Right cardiac atrium (tissue), 5 donors: Measurements from ENCODE around the gene ALOXE3. TPM values are rescaled to one million over a fixed set of nuclear protein-coding genes. Genes with fewer than 3 reads are reported as not detected.
"Not testable (repeated sequence)": the region's sequence is repeated elsewhere in the genome, so short reads cannot be mapped to it uniquely, and the experiment has no call there.

Experiments used
- ATAC-seq, 2 donors: fragments of 200-7000 bp; cut with Tn5 transposase; one replicate each; pipeline versions ENCODE4 v1.8.0 to v1.9.1; 2020; ENCODE audit warnings: moderate library complexity in 2 of 2, mild to moderate bottlenecking in 1 of 2
- DNase-seq, 3 donors: peaks; one replicate each; pipeline ENCODE4 v3.0.0-alpha.2; 2020
- H3K27ac ChIP-seq: one replicate; pipeline ENCODE4 v1.5.1; 2013; ENCODE audit warnings: mild to moderate bottlenecking, low read length, control low read depth, moderate library complexity
- H3K27me3 ChIP-seq: one replicate; pipeline ENCODE4 v1.6.1; 2013; ENCODE audit not compliant: control insufficient read depth, insufficient read depth
- H3K4me1 ChIP-seq: one replicate; pipeline ENCODE4 v1.6.1; 2013; ENCODE audit warnings: low read length; ENCODE audit not compliant: control insufficient read depth, insufficient read depth
- H3K4me3 ChIP-seq: one replicate; pipeline ENCODE4 v1.5.1; 2013; ENCODE audit warnings: low read length, control low read depth
- H3K9me3 ChIP-seq: one replicate; pipeline ENCODE4 v1.6.1; 2013; ENCODE audit warnings: low read length; ENCODE audit not compliant: control insufficient read depth
- WGBS: extraction: QIAGEN DNeasy Blood & Tissue Kit; methylation state at CpG from one replicate; pipeline ENCODE4 v1.1.7; 2013; 5-methylcytosine and 5-hydroxymethylcytosine counted together
- intact Hi-C, 4 donors: fragments of 100-400 bp; cut with DNase I; formaldehyde crosslinking; loops; one replicate each; pipeline versions ENCODE4 v1.11.0 to v1.14.0; 2022 to 2023
- polyA plus RNA-seq: library from polyadenylated mRNA; stranded (reverse); fragments of 200-250 nt; gene quantifications from one replicate; pipeline ENCODE4 v1.2.3, GENCODE V29; 2013
- total RNA-seq, 4 donors: library from RNA; stranded (reverse); fragmentation: NEBNext Ultra II Directional; extraction: Animal tissue kit (Norgen Biotek cat#: 25700); gene quantifications; one replicate each; pipeline ENCODE4 v1.2.1, GENCODE V29; 2021
- donor health status: healthy with polysubstance abuse.
- donor health status: DM: no; HTN: yes; CAD: no.
- donor health status: DM: no; HTN: no; CAD: no.
- donor health status: DM: no; HTN: yes; CAD: no; lungs with severe emphysema.
- donor health status: DM: yes; HTN: yes; CAD: no.

ALOXE3 gene
- total and polyA plus RNA-seq, 5 donors: not detected

- ATAC-seq, H3K4me3 ChIP-seq, H3K27ac ChIP-seq, H3K27me3 ChIP-seq, H3K9me3 ChIP-seq, H3K4me1 ChIP-seq, intact Hi-C loops, DNase-seq: not testable (repeated sequence)
- WGBS: 87% methylated on average over 4 of the region's 4 CpGs
These were observed 11.3 kb downstream of the ALOXE3 start for GRCh38 chr17:8106980-8107379.

DNA sequence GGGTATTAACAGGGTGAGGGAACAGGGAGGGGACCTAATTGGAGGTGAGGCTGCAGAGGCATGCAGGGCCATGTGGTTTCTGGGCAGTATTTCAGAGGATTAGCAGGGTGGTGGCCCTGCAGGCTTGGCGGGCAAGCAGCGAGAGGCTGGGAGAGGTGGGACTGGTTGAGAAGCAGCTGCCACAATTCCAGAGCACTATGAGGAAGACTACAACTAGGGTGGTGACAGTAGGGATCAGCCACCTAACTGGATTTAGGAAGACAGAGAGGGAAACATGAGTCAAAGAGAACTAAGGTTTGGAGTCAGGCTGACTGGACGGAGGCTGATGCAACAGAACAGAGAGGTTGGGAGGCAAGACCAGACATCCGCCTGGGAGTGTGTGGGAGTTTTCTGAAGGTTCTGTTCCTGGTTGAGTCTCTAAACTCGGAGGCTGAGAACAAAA lies 12.3 kb downstream of the ALOXE3 start:
- 61% methylated on average over 5 of the region's 5 CpGs for WGBS
- Histone ChIP-seq H3K27ac (no peak overlapping the region), H3K9me3 (no peaks in the 10 kb centered on the region), H3K4me1 (no peaks in the 10 kb centered on the region), H3K4me3 (no peak overlapping the region), H3K27me3 (no peaks in the 10 kb centered on the region)
- ATAC-seq (no peak), DNase-seq (no peak)
- intact Hi-C loops: no loop called here

GRCh38 chr17:8104911-8105310 lies 13.4 kb downstream of the ALOXE3 start:
- H3K27ac ChIP-seq: no peak overlapping the region
- H3K4me3 ChIP-seq: no peak overlapping the region
- intact Hi-C loops: no loop called here
- no peak for ATAC-seq
- no peaks in the 10 kb centered on the region for H3K4me1 ChIP-seq
- 68% methylated on average over 8 of the region's 8 CpGs for WGBS
- no peak for DNase-seq
- no peaks in the 10 kb centered on the region for H3K27me3 ChIP-seq
- H3K9me3 ChIP-seq: no peaks in the 10 kb centered on the region

DNA sequence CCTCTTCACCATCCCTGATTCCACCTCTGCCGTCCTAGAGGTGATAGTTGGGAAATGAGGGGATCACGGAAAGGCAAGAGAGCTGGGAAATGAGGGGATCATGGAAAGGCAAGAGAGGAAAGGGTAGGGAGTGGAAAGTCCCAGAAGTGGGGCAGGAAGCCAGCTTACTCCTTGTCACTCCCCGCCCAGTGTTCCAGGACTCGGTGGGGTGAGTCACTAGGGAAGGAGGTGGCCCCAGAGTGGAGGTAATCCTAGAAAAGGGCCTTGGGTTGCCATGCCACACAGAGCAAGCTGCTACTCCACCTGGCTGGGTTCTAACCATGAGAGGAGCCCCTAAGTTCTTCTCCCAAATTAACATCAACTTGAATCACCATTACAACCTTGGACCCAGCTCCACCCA lies 14.8 kb downstream of the ALOXE3 start:
- 71% methylated on average over 4 of the region's 4 CpGs for WGBS
- Histone ChIP-seq H3K9me3 (no peaks in the 10 kb centered on the region), H3K27ac (no peak overlapping the region), H3K4me3 (no peak overlapping the region), H3K4me1 (no peaks in the 10 kb centered on the region), H3K27me3 (no peaks in the 10 kb centered on the region)
- intact Hi-C loops: no loop called here
- ATAC-seq (peak in 1 of 2 donors; percentile 72), DNase-seq (no peak)

GRCh38 chr17:8101721-8102120 lies 16.6 kb downstream of the ALOXE3 start:
- ATAC-seq (no peak), DNase-seq (no peak)
- Histone ChIP-seq H3K4me1 (no peaks in the 10 kb centered on the region), H3K9me3 (no peaks in the 10 kb centered on the region), H3K4me3 (no peak overlapping the region), H3K27ac (no peak overlapping the region), H3K27me3 (no peaks in the 10 kb centered on the region)
- WGBS: 70% methylated on average over 6 of the region's 6 CpGs
- intact Hi-C loops: no loop called here

DNA sequence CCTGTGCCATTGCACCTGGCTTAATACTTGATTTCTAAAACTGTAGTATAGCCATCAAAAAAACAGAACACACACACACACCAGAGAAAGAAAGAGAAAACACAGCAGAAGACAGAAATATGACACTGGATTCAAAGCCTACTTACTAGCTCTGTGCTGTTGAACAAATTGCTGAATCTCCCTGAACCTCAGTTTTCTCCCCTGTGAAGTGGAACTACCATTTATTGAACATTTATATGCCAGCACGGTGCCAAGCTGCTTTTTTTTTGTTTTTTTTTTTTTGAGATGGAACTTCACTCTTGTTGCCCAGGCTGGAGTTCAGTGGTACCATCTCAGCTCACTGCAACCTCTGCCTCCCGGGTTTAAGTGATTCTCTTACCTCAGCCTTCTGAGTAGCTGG lies 17.6 kb downstream of the ALOXE3 start:
- WGBS: 83% methylated on average over 2 of the region's 2 CpGs

DNA sequence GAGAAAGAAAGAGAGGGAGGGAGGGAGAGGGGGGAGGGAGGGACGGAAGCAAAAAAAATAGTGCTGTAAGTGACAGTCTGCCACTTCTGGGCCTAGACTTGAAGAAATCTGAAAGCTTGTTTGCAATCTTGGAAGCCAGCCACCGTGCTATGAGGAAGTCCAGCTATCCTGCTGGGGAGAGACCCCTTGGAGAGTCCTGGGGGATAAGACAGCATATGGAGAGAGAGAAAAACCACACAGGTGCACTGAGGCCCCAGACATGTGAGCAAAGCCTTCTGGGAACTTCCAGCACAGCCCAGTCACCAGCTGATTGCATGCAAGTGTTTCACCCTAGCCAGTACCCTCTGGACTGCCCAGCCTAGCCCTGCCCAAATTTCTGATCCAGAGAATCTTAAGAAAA lies 18.2 kb downstream of the ALOXE3 start:
- ATAC-seq (no peak), DNase-seq (no peak)
- Histone ChIP-seq H3K4me3 (no peak overlapping the region), H3K27ac (no peak overlapping the region), H3K9me3 (no peaks in the 10 kb centered on the region), H3K4me1 (no peaks in the 10 kb centered on the region), H3K27me3 (no peaks in the 10 kb centered on the region)
- 46% methylated on average over 2 of the region's 2 CpGs for WGBS
- intact Hi-C loops: no loop called here

More for the DNA sequence above, 17.6 kb downstream of the ALOXE3 start:
- Histone ChIP-seq H3K4me3 (no peak overlapping the region), H3K27me3 (no peaks in the 10 kb centered on the region), H3K4me1 (no peaks in the 10 kb centered on the region), H3K9me3 (no peaks in the 10 kb centered on the region), H3K27ac (no peak overlapping the region)
- DNase-seq: no peak
- intact Hi-C loops: no loop called here
- ATAC-seq: no peak

- Histone ChIP-seq H3K4me3 (no peak overlapping the region), H3K9me3 (no peaks in the 10 kb centered on the region), H3K4me1 (no peaks in the 10 kb centered on the region), H3K27ac (no peak overlapping the region), H3K27me3 (no peaks in the 10 kb centered on the region)
- intact Hi-C loops: loop anchor here in 2 of 4 donors (10.0 kb wide), 2 partner anchors 208 to 218 kb away; partner anchors contain the start of gene ARHGEF15 (in 1 of the 2)
- no peak for DNase-seq
- ATAC-seq: no peak
- WGBS: 88% methylated on average over 8 of the region's 8 CpGs
These were observed 21.8 kb downstream of the ALOXE3 start for GRCh38 chr17:8096541-8096940.

DNA sequence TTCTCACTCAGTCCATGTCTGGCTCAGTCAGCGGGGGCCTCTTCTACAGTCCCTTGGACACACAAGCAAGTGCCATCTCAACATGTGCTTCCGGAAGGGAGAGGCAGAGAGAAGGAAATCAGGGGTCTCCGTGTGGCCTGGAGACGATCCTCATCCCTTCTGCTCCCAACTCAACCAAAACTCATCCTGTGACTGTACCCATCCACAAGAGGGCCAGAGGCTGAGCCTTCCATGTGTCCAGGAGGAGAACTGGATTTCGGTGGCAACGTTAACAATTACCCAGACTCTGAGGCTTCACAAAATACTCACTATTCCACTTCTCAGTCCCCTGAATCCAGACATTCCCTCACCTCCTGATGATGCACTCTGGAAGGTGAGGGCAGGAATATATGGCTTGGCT lies 23.0 kb downstream of the ALOXE3 start:
- no peaks in the 10 kb centered on the region for H3K27me3 ChIP-seq
- no peak for DNase-seq
- intact Hi-C loops: loop anchor here in 2 of 4 donors (10.0 kb wide), 2 partner anchors 209 to 219 kb away; partner anchors contain the start of gene ARHGEF15 (in 1 of the 2)
- no peaks in the 10 kb centered on the region for H3K4me1 ChIP-seq
- H3K27ac ChIP-seq: no peak overlapping the region
- no peak overlapping the region for H3K4me3 ChIP-seq
- no peak for ATAC-seq
- no peaks in the 10 kb centered on the region for H3K9me3 ChIP-seq
- WGBS: 70% methylated on average over 6 of the region's 6 CpGs

DNA sequence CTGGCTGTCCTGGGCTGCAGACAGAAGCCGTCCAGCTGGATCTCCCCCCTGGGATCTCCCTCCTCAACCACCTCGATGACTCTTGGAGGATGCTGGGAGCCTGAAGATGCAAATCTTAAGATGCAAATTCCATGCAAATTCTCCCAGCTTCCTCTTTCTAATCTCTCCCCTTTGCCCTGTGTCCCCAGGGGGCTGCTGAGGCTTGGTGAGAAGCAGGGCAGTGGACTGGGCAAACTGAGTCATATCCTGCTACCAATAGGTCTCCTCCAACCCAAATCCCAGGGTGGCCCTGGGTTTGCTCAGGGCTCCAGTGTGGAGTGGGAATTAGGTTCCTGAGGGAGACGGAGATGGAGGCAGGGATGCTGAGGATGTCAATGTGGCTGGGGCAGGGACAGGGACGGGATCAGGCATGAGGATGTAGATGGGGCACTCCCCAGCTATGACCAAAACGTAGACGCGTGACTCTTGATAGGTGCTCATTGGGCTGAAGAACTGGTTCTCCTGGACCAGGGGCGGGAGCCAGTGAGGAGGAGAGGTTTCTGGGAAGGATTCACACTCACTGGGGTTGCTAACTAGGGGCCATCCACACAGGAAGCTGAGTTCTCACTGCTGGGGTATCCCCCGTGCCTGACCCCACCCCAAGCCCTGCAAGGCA lies 27.2 kb downstream of the ALOXE3 start:
- intact Hi-C loops: loop anchor here in 2 of 4 donors (10.0 kb wide), 2 partner anchors 214 to 224 kb away; partner anchors contain the start of gene ARHGEF15 (in 1 of the 2)
- Histone ChIP-seq H3K4me1 (no peaks in the 10 kb centered on the region), H3K9me3 (no peaks in the 10 kb centered on the region), H3K27me3 (no peaks in the 10 kb centered on the region), H3K27ac (no peak overlapping the region), H3K4me3 (no peak overlapping the region)
- peak in 1 of 2 donors; percentile 25 for ATAC-seq
- no peak for DNase-seq
- WGBS: 41% methylated on average over 9 of the region's 9 CpGs

- no peak for ATAC-seq
- intact Hi-C loops: loop anchor here in 2 of 4 donors (10.0 kb wide), 2 partner anchors 215 to 225 kb away; partner anchors contain the start of gene ARHGEF15 (in 1 of the 2)
- no peaks in the 10 kb centered on the region for H3K9me3 ChIP-seq
- no peak overlapping the region for H3K4me3 ChIP-seq
- DNase-seq: no peak
- H3K27ac ChIP-seq: no peak overlapping the region
- no peaks in the 10 kb centered on the region for H3K4me1 ChIP-seq
- 74% methylated on average over 6 of the region's 6 CpGs for WGBS
- H3K27me3 ChIP-seq: no peaks in the 10 kb centered on the region
These were observed 28.6 kb downstream of the ALOXE3 start for GRCh38 chr17:8089728-8090127.

- DNase-seq (no peak), ATAC-seq (no peak)
- Histone ChIP-seq H3K27ac (no peak overlapping the region), H3K9me3 (no peaks in the 10 kb centered on the region), H3K4me1 (no peaks in the 10 kb centered on the region), H3K27me3 (no peaks in the 10 kb centered on the region), H3K4me3 (no peak overlapping the region)
- intact Hi-C loops: no loop called here
- 72% methylated on average over 5 of the region's 5 CpGs for WGBS
These were observed 30.4 kb downstream of the ALOXE3 start for GRCh38 chr17:8087952-8088230.
